GOT3 (cell line): ENCODE measurements around the gene ECEL1.

Experiments used
- DNase-seq: peaks from one replicate; lab custom pipeline; 2025; ENCODE audit warnings: mixed read lengths; lab: John Stamatoyannopoulos, UW

The ECEL1 gene

GRCh38 chr2:232522623-232523401 lies 35.2 kb upstream of the ECEL1 start:
- DNase-seq, result no peak

- DNase-seq, result no peak
Observed at GRCh38 chr2:232521959-232522622, 34.5 kb upstream of the ECEL1 start.

GRCh38 chr2:232521098-232521497 lies 33.5 kb upstream of the ECEL1 start:
- no peak for DNase-seq

- no peak for DNase-seq
Observed at GRCh38 chr2:232520489-232520888, 32.9 kb upstream of the ECEL1 start.

- DNase-seq, result no peak
Observed at GRCh38 chr2:232519581-232520438, 32.2 kb upstream of the ECEL1 start, which contains the start of gene PRSS56. PRSS56 (plus strand) TSS chr2:232520388; CDS start chr2:232520599, 211 bp downstream.

- DNase-seq, result no peak
Observed at GRCh38 chr2:232518844-232519243, 31.2 kb upstream of the ECEL1 start.

GRCh38 chr2:232516551-232516950 lies 28.9 kb upstream of the ECEL1 start:
- DNase-seq, result no peak

GRCh38 chr2:232515639-232516038 lies 28.0 kb upstream of the ECEL1 start:
- no peak for DNase-seq

- no peak for DNase-seq
Observed at GRCh38 chr2:232513353-232513752, 25.7 kb upstream of the ECEL1 start.

GRCh38 chr2:232512602-232513001 lies 25.0 kb upstream of the ECEL1 start:
- no peak for DNase-seq

GRCh38 chr2:232511336-232511890 lies 23.8 kb upstream of the ECEL1 start:
- DNase-seq, result no peak

GRCh38 chr2:232508251-232508650 lies 20.6 kb upstream of the ECEL1 start:
- no peak for DNase-seq

- DNase-seq, result no peak
Observed at GRCh38 chr2:232506709-232507108, 19.1 kb upstream of the ECEL1 start.

GRCh38 chr2:232505856-232506255 lies 18.2 kb upstream of the ECEL1 start:
- DNase-seq, result no peak

- DNase-seq, result no peak
Observed at GRCh38 chr2:232504438-232504837, 16.8 kb upstream of the ECEL1 start.

GRCh38 chr2:232503809-232504323 lies 16.2 kb upstream of the ECEL1 start:
- DNase-seq, result no peak

- DNase-seq, result no peak
Observed at GRCh38 chr2:232502911-232503808, 15.5 kb upstream of the ECEL1 start.

- DNase-seq, result no peak
Observed at GRCh38 chr2:232502511-232502910, 14.9 kb upstream of the ECEL1 start.

GRCh38 chr2:232501794-232502390 lies 14.3 kb upstream of the ECEL1 start:
- no peak for DNase-seq

- no peak for DNase-seq
Observed at GRCh38 chr2:232501331-232501771, 13.7 kb upstream of the ECEL1 start.
